Adrenal gland (tissue), 12 donors: ENCODE results near the gene P2RX6. TPM values are rescaled to one million over a fixed set of nuclear protein-coding genes. Genes with fewer than 3 reads are reported as not detected.

Experiments
- DNase-seq, 7 donors: peaks; one replicate each; pipeline ENCODE4 v3.0.0-alpha.2; 2019 to 2020
- H3K27ac ChIP-seq, 5 donors: fragments of 200-600 bp; sonication (generic) in 4 of 5; 1 replicate in 3 of 5; 2 replicates in 2 of 5; pipeline versions ENCODE4 v1.5.1 to v1.8.0; 2016 to 2020; ENCODE audit warnings: mild to moderate bottlenecking in 1 of 5
- H3K27me3 ChIP-seq: fragments of 200-600 bp; 2 replicates; pipeline ENCODE4 v1.8.0; 2021
- H3K36me3 ChIP-seq, 2 donors: fragments of 200-600 bp; replicated peaks in 1 of 2; 1 replicate in 1 of 2; 2 replicates in 1 of 2; pipeline versions ENCODE4 v1.5.1 to v1.8.0; 2018 to 2022
- H3K4me1 ChIP-seq, 2 donors: fragments of 200-600 bp; replicated peaks in 1 of 2; 1 replicate in 1 of 2; 2 replicates in 1 of 2; pipeline versions ENCODE4 v1.5.1 to v1.8.0; 2018 to 2021
- H3K4me3 ChIP-seq, 4 donors: fragments of 200-600 bp; sonication (generic) in 3 of 4; one replicate each; pipeline ENCODE4 v1.5.1; 2016 to 2018
- H3K9me3 ChIP-seq, 3 donors: fragments of 200-600 bp; sonication (generic) in 1 of 3; replicated peaks in 1 of 3; 1 replicate in 2 of 3; 2 replicates in 1 of 3; pipeline versions ENCODE4 v1.5.1 to v1.8.0; 2016 to 2021
- CTCF ChIP-seq, 6 experiments: fragments of 450-650 bp in 4 of 6; fragments of 200-600 bp in 2 of 6; sonication (generic) in 1 of 6; IDR thresholded peaks; 1 replicate in 5 of 6; 2 replicates in 1 of 6; pipeline versions ENCODE4 v1.5.1 to v1.8.0; 2016 to 2021; ENCODE audit warnings: antibody characterized with exemption in 6 of 6, mild to moderate bottlenecking in 2 of 6, moderate library complexity in 1 of 6
- POLR2A ChIP-seq, 2 donors: fragments of 450-650 bp; IDR thresholded peaks; one replicate each; pipeline ENCODE4 v1.6.1; 2017; ENCODE audit warnings: antibody characterized with exemption in 2 of 2, mild to moderate bottlenecking in 2 of 2, moderate library complexity in 1 of 2
- WGBS, 4 donors: extraction: QIAGEN DNeasy Blood & Tissue Kit in 2 of 4; methylation state at CpG; one replicate each; pipeline versions ENCODE4 v1.1.5 to v1.1.7; 2013 to 2017; 5-methylcytosine and 5-hydroxymethylcytosine counted together
- intact Hi-C, 2 donors: fragments of 100-400 bp; cut with DNase I; formaldehyde crosslinking; loops; one replicate each; pipeline versions ENCODE4 v1.14.1 to v1.15.0; 2022 to 2023
- polyA plus RNA-seq, 3 donors: library from polyadenylated mRNA; stranded (reverse); fragments of 200-250 nt in 2 of 3; fragments of 350-450 nt in 1 of 3; fragmentation: Illumina TruSeq in 1 of 3; extraction: RNeasy Lipid Tissue Mini Kit (QIAGEN cat#74804) in 1 of 3; gene quantifications; one replicate each; pipeline ENCODE4 v1.2.3, GENCODE V29; 2013 to 2014
- total RNA-seq, 9 donors: library from RNA; depleted of rRNA in 4 of 9; stranded (reverse); fragments of >200 nt in 4 of 9; fragments of 120-200 nt in 1 of 9; fragmentation: NEBNext Ultra II Directional in 1 of 9; extraction: Animal tissue kit (Norgen Biotek cat#: 25700) in 1 of 9; gene quantifications; one replicate each; pipeline versions ENCODE4 v1.1.0 to v1.2.4, GENCODE V29; 2013 to 2023
- donor health status: healthy with polysubstance abuse.
- donor health status: Bipolar disorder and iron deficiency.
- donor health status: DM: yes; HTN: yes; CAD: no.
- donor health status: DM: no; HTN: no; CAD: no.
- donor health status: DM: no; HTN: no; CAD: no.
- donor health status: DM: yes; HTN: yes; CAD: no.

The P2RX6 gene
- total and polyA plus RNA-seq, 12 donors = 1.7 to 11.9 (median 4.4) TPM

- WGBS, 4 donors = 52 to 56% (median 56%) methylated on average over 5 to 13 of the region's 13 CpGs
- H3K27ac ChIP-seq = no peak overlapping the region
- TF ChIP-seq POLR2A (IDR thresholded peaks at IDR 0.05) = no peak
- no peak for TF ChIP-seq CTCF (IDR thresholded peaks at IDR 0.05)
- intact Hi-C loops = no loop called here
- no peaks in the 10 kb centered on the region for H3K27me3 ChIP-seq
- no peak overlapping the region for H3K4me3 ChIP-seq
- no peaks in the 10 kb centered on the region for H3K9me3 ChIP-seq
- H3K36me3 ChIP-seq = no peaks in the 10 kb centered on the region
- peak in 6 of 7 donors; percentile 35 to 61 (median 44) for DNase-seq
- no peaks in the 10 kb centered on the region for H3K4me1 ChIP-seq
Observed at GRCh38 chr22:21064917-21065864, 50.2 kb downstream of the P2RX6 start.

- intact Hi-C loops = no loop called here
- H3K36me3 ChIP-seq = no peaks in the 10 kb centered on the region
- TF ChIP-seq CTCF (IDR thresholded peaks at IDR 0.05) (no peak), POLR2A (IDR thresholded peaks at IDR 0.05) (no peak)
- peak in 2 of 7 donors; percentile 2 to 5 for DNase-seq
- WGBS, 4 donors = 87 to 93% (median 90%) methylated on average over 22 to 27 of the region's 28 CpGs
- H3K4me1 ChIP-seq = no peaks in the 10 kb centered on the region
- H3K27ac ChIP-seq = no peak overlapping the region
- no peak overlapping the region for H3K4me3 ChIP-seq
- no peaks in the 10 kb centered on the region for H3K27me3 ChIP-seq
- H3K9me3 ChIP-seq = no peaks in the 10 kb centered on the region
Observed at GRCh38 chr22:21067075-21067900, 52.3 kb downstream of the P2RX6 start.

DNA sequence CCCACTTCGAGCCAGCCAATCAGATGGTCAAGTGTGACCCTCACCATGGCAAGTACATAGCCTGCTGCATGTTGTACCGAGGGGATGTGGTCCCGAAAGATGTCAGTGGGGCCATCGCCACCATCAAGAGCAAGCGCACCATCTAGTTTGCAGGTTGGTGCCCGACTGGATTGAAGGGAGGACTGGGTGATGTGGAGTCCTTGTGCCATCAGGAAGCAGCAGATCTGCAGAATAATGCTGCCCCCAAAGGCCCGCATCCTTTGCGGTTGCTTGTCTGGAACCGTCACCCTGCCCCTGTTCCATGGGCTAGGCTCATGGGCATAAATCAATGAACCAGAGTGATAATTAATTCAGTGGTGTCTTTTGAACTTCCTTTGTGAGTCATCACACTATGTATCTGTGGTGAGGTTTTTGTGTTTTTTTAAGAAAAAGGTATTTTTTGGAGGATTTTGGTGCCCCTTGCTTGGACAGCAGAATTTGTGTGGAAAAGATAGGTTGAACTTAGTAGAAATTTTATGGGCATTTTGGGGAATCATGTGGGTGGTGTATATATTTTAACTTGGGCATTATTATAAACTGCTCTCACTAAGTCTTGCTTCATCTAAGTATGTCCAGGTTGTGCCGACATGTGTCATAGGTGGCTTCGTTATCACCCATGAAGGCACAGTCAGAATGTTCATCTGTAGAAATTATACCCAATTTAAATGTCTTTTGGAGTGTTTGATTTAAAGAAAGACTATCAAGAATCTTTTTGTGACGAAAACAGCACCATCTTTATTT, 53.1 kb downstream of the P2RX6 start:
- H3K36me3 ChIP-seq = no peaks in the 10 kb centered on the region
- no peak overlapping the region for H3K27ac ChIP-seq
- WGBS, 4 donors = 92 to 95% (median 93%) methylated on average over 11 to 12 of the region's 12 CpGs
- H3K9me3 ChIP-seq = no peaks in the 10 kb centered on the region
- no peaks in the 10 kb centered on the region for H3K4me1 ChIP-seq
- H3K27me3 ChIP-seq = no peaks in the 10 kb centered on the region
- peak in 1 of 7 donors; percentile 7 for DNase-seq
- no peak overlapping the region for H3K4me3 ChIP-seq
- TF ChIP-seq POLR2A (IDR thresholded peaks at IDR 0.05) (no peak), CTCF (IDR thresholded peaks at IDR 0.05) (no peak)
- intact Hi-C loops = no loop called here
